ENCODE data around the gene PIGU.
A peak's percentile ranks its signal among the peaks of the same experiment; 100 is the strongest.
"Not testable (repeated sequence)": the region's sequence is repeated elsewhere in the genome, so short reads cannot be mapped to it uniquely, and the experiment has no call there.

PIGU gene

GRCh38 chr20:34529742-34530141 lies 147.2 kb downstream of the PIGU start:
- no peak for DNase-seq

GRCh38 chr20:34528921-34529297 lies 148.0 kb downstream of the PIGU start:
- no peak for DNase-seq

- DNase-seq = no peak
Observed at GRCh38 chr20:34527016-34527415, 149.9 kb downstream of the PIGU start.

- no peak for DNase-seq
Observed at GRCh38 chr20:34526466-34526865, 150.4 kb downstream of the PIGU start.

GRCh38 chr20:34525709-34526416 lies 151.0 kb downstream of the PIGU start:
- DNase-seq = no peak

GRCh38 chr20:34525342-34525708 lies 151.6 kb downstream of the PIGU start:
- no peak for DNase-seq

- no peak for DNase-seq
Observed at GRCh38 chr20:34524426-34524825, 152.5 kb downstream of the PIGU start.

GRCh38 chr20:34522969-34523871 lies 153.7 kb downstream of the PIGU start:
- DNase-seq = peak in 1 of 2 experiments; percentile 1

GRCh38 chr20:34519841-34520240 lies 157.1 kb downstream of the PIGU start:
- DNase-seq = not testable (repeated sequence)

- not testable (repeated sequence) for DNase-seq
Observed at GRCh38 chr20:34518863-34519262, 158.0 kb downstream of the PIGU start.

GRCh38 chr20:34517114-34517505 lies 159.8 kb downstream of the PIGU start:
- DNase-seq = no peak

- DNase-seq = peak; percentile 77 to 90
Observed at GRCh38 chr20:34516247-34517113, 160.4 kb downstream of the PIGU start, which contains the start of gene DYNLRB1. Gene DYNLRB1 (plus strand): TSS chr20:34516422. CDS start chr20:34516459, 37 bp downstream.

- DNase-seq = peak; percentile 25 to 77
Observed at GRCh38 chr20:34515484-34516246, 161.2 kb downstream of the PIGU start.

- DNase-seq = no peak
Observed at GRCh38 chr20:34514897-34515483, 161.9 kb downstream of the PIGU start.

GRCh38 chr20:34514034-34514433 lies 162.9 kb downstream of the PIGU start:
- DNase-seq = not testable (repeated sequence)

- DNase-seq = no peak
Observed at GRCh38 chr20:34512955-34513419, 163.9 kb downstream of the PIGU start.

- no peak for DNase-seq
Observed at GRCh38 chr20:34512266-34512954, 164.5 kb downstream of the PIGU start.

- DNase-seq = no peak
Observed at GRCh38 chr20:34511891-34512265, 165.0 kb downstream of the PIGU start.

- no peak for DNase-seq
Observed at GRCh38 chr20:34510575-34510974, 166.3 kb downstream of the PIGU start.
